Activated CD4-positive, alpha-beta T cell treated with anti-CD3 and anti-CD28 coated beads, Interleukin-2, amount 50 U/mL, for 1 hour (primary cell): ENCODE measurements around the gene REL.
"Not testable (repeated sequence)": the region's sequence is repeated elsewhere in the genome, so short reads cannot be mapped to it uniquely, and the experiment has no call there.

Experiments used
- DNase-seq: peaks from one replicate; pipeline ENCODE4 v3.0.0-alpha.2; 2020

REL gene

DNA sequence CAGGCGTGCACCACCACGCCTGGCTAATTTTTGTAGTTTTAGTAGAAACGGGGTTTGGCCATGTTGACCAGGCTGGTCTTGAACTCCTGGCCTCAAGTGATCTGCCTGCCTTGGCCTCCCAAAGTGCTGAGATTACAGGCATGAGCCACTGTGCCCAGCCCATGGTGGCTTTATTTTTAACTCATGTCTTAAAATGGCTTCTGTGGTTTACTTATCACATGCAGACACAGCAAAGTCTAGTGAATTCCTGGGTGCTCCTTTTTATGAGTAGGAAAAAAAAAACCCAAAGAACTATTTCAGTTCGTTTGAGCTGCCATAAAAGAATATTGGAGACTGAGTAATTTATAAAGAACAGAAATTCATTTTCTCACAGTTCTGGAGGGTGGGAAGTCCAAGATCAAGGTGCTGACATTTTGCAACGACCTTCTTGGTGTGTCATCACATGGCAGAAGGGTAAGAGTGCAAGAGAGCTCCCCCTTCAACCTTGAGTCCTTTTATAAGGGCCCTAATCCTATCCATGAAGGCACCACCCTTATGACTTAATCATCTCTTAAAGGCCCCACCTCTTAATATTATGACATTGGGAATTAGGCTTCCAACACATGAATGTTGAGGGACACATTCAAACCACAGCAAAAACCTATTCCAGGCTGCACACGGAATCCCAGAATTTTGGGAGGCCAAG lies 12.6 kb upstream of the REL start:
- no peak for DNase-seq

DNA sequence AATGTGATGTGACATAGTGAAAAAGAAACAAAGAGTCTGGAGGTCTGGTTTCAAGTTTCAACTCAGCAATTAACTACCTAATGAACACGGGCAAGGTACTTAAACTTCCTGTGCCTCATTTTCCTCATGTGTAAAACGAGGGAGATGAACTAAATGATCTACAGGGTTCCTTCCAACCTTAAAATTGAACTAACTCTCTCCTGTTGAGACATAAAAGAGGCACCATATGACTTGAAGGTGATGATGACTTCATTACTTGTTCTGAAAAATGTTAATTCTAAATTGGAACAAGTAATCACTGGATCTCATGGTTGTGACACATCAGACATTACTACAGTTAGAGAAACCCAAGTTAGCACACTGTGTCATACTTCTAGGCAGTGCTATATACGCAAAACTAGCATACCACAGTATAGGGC lies 8.9 kb upstream of the REL start:
- DNase-seq, result no peak

DNA sequence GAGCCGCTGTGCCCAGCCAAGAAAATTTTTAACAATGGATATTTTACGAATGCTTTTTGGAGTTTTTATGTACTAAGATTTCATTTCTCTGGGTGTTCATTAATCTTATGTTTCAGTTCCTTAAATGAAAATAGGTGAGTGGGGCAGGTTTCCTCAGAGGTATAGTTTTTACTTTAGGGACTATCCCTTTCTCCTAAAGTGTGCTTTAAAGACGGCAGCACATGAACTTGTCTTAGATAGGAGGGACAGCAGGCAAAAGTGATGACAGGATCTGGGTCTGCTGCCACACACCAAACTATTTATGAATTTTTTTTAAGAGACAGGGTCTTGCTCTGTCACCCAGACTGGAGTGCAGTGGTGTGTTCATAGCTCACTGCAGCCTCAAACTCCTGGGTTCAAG lies 8.0 kb upstream of the REL start:
- DNase-seq, result no peak

DNA sequence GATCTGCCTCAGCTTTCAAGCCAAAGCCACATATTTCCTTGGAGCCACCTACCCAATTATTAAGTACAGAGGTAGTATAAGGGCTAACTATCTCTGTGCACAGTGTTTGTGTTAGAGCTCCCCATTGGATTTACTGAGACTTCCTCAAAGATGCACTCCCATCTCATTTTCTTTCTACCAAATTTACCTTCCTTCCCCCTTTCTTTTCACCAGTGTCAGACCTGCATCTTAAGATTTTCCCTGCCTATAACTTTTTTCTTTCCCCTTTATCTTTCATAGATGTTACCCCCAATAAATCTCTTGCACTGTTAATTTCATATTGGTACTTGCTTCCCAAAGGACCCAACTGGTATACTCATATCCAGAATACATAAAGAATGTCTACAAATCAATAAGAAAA lies 5.9 kb upstream of the REL start:
- no peak for DNase-seq

DNA sequence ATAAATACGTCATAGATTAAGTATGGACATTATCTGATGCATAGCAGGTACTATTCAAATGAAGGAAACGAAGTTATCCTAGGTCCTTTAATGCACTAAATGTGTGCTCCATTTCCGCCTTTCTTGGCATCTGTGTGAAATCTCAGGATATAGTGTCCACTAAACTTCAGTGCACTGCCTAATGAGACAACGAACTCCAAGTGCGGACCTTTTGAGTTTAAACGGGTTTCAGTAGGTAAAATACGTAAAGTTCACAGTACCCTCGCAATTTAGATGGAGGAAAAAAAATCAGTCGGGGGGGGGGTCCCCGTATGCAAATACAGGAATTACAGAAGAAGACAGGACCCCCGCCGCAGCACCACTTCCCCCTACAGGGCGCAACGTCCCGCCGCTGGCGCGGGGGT lies 729 bp upstream of the REL start:
- DNase-seq, result no peak

DNA sequence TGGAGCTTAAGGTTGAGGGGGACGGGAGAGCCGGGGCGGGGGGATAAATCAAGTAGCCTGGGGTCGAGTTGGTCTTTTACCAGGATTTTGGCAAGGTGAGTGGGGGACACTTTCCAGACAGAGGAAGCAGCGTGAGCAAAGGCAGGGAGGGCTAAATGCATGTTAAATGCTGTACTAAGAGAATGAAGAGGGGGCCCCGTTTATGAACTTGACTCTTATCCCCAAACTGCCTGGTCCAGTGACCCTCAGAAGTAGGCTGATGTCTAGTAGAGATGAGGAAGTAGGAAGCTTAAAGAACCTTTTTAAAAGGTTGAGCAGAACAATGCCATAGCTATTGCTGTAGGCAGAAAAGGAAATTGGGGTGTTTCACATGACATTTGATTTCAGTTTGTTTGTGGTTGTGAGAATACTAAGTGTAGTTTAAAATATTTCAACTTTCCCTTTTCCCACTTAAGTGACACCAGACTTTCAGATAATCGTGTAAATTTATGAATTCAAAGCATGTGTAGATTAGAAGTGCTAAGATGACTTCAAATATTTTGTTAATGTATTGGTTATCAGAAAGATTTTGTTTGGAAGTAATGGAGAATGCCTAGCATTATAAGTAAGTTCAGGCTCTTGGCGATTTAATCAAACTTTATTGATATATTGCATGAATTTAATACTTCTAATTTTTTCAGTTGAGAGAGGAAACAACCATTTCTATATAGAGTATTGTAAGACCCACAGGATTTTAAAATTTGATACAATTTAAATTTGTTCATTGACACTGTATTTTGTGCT lies 1.8 kb downstream of the REL start:
- no peak for DNase-seq

DNA sequence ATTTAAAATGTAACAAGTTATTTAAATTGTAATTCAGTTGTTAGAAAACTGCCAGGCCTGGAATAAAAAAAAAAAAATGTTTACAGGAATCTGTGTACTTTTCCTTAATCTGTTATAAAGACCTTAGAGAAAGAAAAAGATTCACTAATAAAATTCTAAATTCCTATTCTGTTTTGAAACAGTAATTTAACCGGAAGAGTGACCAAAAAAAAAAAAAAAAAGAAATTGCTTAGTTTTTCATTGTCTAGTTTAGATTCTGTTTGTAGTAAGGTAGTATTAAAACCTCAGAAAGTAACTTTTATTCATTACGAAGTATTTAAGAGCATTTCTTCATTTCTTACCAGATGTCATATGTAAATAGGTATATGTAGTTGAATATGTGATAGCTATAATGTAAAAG lies 2.5 kb downstream of the REL start:
- no peak for DNase-seq

DNA sequence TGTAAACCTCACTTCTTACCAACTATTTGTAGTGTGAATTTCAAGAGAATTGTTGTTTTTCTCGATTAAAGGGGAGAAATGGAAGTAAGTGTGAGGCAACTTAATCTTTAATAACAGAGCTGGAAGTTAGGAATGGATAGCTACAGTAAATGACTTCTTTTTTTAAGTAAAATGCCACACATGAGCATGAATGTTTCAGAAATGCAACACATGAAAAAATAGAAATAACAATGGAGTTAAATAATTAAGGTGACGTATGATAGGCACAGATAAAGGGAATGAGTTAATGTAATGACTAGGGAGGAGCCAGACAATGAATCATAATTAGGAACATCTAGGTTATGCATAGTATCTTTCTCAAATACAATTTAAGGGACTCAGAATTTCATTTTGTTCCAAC lies 3.4 kb downstream of the REL start:
- DNase-seq, result no peak

DNA sequence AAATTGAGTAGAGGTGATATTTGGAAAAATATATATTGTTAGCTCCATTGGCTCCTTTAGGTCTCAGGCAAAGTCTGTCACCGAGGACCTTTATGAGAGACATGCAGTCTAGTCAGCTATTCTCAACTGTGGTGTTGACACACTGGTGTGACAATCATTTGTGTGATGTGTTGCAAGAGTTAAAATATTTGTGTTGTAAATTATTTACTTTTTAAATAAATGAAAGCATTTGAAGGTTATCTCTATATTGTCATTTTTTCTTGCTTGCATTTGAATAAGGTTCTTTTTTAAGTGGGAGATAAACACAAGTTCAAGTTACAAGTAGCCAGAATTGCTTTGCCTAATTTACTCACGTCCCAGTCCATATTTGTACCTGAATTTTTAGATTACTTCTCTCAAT lies 4.3 kb downstream of the REL start:
- no peak for DNase-seq

DNA sequence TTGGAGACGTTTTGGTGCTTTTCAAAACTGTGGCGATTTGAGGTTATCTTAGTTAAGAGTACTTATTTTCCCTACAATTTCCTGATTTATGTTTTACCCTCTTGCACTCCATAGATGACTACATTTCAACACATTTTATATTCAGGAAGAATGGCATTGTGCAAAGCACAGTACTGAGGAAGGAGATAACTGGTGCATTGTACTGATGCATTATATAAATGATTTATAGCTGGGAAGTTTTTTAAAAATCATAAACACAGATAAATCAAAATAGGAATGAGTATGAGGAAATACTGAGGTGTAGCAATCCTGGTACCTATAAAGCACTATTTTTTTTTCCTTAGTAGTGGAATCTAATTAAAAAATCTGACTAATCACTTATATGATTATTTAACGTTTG lies 5.6 kb downstream of the REL start:
- DNase-seq, result no peak

DNA sequence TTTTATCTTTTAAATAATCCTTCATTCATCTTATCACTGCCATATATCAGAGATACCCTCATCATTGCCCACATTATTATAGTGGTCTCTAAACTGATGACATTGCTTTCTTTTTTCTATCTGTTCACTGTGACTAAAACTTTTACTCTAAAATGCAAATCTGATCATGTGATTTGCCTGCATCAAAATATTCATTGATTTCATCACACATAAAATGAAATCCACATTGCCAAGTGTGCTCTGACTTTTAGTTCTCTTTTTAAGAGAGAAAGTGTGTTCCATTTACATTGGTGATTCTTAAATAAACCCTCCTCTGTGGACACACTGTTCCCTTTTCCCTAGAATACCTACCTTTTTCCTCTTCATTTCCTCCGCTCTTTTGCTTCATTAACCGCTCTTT lies 7.5 kb downstream of the REL start:
- DNase-seq, result no peak

DNA sequence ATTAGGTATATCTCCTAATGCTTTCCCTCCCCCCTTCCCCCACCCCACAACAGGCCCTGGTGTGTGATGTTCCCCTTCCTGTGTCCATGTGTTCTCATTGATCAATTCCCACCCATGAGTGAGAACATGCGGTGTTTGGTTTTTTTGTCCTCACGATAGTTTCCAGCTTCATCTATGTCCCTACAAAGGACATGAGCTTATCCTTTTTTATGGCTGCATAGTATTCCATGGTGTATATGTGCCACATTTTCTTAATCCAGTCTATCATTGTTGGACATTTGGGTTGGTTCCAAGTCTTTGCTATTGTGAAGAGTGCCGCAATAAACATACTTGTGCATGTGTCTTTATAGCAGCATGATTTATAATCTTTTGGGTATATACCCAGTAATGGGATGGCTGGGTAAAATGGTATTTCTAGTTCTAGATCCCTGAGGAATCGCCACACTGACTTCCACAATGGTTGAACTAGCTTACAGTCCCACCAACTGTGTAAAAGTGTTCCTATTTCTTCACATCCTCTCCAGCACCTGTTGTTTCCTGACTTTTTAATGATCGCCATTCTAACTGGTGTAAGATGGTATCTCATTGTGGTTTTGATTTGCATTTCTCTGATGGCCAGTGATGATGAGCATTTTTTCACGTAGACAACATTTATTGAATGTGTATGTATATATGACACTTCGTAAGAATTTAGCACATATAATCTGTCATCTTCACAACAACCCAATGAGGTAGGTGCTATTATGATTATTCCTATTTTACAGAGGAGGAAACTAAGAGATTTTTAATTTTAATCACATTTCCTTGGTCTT lies 8.4 kb downstream of the REL start:
- DNase-seq, result not testable (repeated sequence)

DNA sequence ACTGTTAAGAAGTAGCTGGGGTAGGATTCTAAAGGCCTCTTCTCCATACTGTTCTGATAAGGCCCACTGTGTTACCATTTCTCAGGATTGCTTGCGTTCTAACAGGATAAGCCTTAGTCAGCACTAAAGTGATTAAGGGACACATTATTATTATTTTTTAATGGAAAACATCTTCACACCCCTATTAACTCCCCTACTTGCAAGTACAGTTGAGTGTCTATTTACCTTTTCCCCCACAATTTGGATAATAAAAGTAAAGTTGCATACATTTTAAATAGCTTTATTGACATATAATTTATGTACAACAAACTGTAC lies 9.0 kb downstream of the REL start:
- DNase-seq, result no peak

DNA sequence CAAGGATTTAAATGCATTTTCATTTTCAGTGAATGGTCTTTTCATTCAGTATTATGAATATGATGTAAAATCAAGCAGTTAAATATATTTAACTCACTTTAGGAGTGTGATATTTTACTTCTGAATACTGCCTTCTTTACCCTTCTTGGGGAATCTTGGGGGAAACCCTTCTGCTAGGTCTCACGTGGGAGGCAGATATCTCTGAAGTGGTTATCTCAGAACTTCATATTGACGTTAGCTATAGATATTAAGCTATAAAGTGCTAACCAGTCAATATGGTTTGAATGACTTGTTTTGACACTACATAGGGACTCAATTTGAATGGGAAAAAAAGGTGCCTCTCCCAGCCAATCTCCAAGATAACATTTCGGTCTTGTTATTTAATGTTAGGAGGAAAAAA lies 9.8 kb downstream of the REL start:
- no peak for DNase-seq

DNA sequence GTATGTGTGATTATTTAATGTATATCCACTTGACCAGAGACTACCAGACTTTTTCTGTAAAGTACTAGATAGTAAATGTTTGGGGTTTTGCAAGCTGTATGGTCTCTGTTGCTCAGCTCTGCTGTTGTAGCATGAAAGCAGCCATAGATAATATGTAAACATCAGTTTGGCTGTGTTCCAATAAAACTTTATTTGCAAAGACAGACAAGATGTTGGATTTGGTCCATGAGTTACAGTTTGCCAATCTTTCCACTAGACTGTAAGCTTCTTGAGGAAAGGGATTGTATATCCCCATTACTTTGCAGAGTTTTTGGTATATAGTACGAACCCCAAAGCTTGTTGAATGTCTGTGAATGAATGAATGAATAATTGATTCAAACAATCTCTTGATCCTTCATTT lies 17.2 kb downstream of the REL start:
- DNase-seq, result no peak

DNA sequence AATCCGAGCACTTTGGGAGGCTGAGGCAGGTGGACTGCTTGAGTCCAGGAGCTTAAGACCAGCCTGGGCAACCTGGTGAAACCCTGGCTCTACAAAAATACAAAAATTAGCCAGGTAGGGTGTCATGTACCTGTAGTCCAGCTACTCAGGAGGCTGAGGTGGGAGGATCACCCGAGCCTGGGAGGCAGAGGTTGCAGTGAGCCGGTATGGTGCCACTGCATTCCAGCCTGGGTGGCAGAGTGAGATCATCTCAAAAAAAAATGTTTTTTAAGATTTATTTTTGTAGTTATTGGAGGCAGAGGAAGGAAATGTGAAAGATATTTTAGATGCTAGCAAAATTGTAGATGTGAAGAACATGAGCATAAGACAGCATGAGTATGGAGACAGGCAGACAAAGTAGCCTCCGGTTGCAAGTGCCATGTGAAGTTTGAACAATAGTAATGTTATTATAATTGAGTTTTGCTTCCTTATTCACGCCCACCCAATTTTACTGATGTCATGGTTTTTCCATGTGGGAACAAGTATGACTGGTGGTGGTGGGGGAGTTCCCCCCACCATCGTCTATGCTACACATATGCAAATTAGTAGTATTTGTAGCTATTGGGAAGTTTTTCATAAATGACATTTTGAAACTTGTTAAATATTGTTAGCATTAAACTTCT lies 18.0 kb downstream of the REL start:
- no peak for DNase-seq

DNA sequence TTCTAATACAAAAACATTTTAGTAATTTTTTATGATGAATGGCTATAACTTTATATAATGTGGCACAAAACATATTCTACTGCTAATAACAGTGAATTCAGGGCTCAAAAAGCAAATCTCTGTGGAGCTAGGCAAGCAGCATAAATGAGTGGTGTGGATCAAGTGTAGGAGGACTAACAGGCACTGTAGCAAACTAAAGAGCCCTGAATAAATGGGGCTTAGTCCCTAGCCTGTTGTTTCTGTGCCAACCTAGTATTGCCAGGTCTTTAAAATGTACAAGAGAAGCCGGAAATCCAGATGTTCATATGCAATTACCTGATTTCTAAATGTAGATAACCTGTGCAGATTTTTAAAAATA lies 18.5 kb downstream of the REL start:
- no peak for DNase-seq

DNA sequence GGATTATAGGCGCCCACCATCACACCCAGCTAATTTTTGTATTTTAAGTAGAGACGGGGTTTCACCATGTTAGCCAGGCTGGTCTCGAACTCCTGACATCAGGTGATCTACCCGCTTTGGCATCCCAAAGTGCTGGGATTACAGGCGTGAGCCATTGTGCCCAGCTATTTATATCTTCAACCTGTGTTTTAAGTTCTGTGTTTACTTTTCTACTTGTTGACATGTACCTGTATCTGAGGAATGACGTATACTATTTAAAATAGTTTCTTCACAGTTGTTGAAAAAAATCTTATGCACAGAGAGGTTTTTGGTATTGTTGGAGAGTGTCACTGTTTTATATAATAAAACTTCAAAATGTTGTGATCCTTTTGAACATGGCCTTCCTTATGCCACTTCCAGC lies 19.9 kb downstream of the REL start:
- not testable (repeated sequence) for DNase-seq

DNA sequence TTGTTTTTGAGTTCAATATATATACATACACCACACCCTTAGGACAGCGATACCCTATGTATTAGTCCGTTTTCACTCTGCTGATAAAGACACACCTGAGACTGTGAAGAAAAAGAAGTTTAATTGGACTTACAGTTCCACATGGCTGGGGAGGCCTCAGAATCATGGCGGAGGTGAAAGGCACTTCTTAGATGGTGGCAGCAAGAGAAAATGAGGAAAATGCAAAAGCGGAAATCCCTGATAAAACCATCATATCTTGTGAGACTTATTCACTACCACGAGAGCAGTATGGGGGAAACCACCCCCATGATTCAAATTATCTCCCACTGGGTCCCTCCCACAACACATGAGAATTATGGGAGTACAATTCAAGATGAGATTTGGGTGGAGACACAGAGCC lies 24.5 kb downstream of the REL start:
- not testable (repeated sequence) for DNase-seq

DNA sequence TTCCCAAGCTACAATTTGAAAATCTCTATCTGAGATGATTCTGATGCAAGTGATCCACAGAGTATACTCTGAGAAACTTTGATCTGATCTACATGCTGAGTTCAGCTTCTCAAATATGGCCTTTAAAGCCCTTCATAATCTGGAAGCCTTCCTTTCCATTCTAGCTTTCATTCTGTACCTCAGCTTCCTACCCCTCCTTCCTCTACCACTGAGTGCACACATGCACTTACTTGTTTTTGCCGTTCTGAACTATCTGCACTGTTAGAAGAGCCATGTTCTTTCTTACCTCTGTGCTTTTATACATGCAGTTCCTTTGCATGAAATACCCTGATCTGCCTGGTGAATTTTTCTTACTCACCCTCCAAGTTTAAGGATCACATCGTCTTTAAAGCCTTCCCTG lies 25.0 kb downstream of the REL start:
- no peak for DNase-seq

DNA sequence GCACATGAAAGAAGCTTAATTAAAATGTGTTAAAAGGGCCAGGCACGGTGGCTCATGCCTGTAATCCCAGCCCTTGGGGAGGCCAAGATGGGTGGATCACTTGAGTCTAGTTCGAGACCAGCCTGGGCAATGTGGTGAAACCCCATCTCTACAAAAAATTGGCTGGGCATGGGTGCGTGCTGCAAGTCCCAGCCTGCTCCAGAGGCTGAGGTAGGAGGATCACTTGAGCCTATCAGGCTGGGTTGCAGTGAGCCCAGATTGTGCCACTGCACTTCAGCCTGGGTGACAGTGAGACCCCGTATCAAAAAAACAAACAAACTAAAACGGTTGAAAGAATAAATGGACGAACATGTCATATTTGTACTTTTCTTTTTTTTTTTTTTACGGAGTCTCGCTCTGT lies 26.0 kb downstream of the REL start:
- DNase-seq, result no peak

DNA sequence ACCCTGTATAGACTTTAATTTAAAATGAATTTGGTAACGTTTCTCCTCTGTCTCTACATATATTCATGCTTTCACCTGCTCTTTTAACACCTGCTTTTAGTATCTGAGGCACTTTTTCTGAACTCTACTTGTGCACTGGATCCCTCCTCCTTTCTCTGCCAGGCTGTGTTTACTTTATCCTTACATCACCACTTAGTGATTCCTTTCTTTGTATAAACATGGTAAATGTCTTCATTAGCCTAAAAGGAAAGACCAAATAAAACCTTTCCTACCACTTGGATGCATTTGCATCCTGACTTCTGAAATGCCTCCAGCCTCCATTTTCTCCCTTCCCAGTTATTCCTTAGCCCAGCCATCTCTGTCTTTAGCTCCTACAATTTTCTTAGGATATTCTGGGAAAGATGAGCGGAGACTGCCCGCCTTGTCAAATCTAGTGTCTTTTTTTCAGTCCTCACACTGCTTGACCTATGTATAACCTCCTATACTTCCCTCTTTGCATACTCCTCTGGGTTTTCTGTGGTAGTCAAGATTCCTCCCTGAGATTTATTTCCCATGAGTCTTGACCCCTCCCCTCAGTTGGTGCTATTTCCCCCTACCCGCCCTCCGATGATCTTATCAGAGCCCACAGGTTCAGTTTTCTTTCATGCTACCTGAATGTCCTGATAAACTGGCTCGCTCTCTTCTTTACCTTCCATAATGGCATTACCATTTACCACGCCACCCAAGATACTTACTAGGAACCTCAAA lies 44.8 kb downstream of the REL start:
- no peak for DNase-seq
